ENCODE results near the gene ERC2. TPM values are rescaled to one million over a fixed set of nuclear protein-coding genes. Genes with fewer than 3 reads are reported as not detected.

The ERC2 gene
- total RNA-seq, 4 donors from 2014 or later = 5.3 to 8.8 (median 7.8) TPM

DNA sequence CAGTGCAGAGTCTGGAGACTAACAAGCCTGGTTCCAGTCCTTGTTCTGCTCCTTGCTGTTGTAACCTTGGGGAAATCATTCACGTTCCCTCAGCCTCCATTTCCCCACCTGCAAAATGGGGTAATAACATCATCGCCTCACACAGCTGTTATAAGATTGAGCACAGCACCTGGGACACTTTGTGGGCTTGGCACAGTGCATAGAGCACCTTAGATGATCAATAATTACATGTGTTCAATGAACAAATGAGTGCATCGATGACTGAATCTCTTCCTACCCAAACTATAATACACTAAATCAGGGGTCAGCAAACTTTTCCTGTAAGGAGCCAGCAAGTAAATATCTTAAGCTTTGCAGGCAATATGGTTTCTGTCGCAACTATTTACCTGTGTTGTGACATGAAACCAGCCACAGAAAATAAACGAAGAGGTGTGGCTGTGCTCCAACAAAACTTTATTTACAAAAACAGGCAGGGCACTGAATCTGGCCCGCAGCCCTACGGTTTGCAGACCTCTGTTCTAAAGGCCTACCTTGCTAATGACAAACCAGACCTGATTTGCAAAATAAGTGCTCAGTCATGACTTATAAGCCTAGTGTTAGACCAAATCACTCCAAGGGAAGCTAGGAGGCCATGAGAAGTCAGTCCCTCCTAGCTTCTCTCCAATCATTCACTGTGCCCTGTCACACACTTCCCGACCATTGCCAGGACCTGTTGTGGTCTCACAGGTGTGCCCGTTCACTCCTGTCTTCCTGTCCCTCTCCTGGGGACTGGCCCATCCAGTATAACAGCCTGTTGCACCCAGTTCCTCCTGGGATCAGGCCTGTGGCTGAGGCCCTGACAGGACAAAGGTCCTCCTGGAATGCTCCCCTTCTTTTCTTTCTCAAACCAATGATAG lies 831.7 kb downstream of the ERC2 start:
- TF ChIP-seq POLR2A (IDR thresholded peaks at IDR 0.05) = no peak
- no peak for TF ChIP-seq CTCF (IDR thresholded peaks at IDR 0.05)
- WGBS, 2 donors = 82 to 88% methylated on average over 9 of the region's 9 CpGs

GRCh38 chr3:55634345-55634744 lies 833.9 kb downstream of the ERC2 start:
- H3K9me3 ChIP-seq = no peaks in the 10 kb centered on the region
- 90 to 91% methylated on average over 6 of the region's 6 CpGs for WGBS, 2 donors
- no peak overlapping the region for H3K4me3 ChIP-seq (replicated peaks in 1 of 3)
- no peaks in the 10 kb centered on the region for H3K36me3 ChIP-seq
- no peaks in the 10 kb centered on the region for H3K4me1 ChIP-seq
- TF ChIP-seq POLR2A (IDR thresholded peaks at IDR 0.05) (no peak), CTCF (IDR thresholded peaks at IDR 0.05) (no peak)
- intact Hi-C loops (cut with DNase I) = no loop called here
- DNase-seq = no peak
- H3K27ac ChIP-seq = no peak overlapping the region
- no peaks in the 10 kb centered on the region for H3K27me3 ChIP-seq

More for the DNA sequence above, 831.7 kb downstream of the ERC2 start:
- Histone ChIP-seq H3K4me3 (replicated peaks in 1 of 3) (no peak overlapping the region), H3K27me3 (no peaks in the 10 kb centered on the region), H3K4me1 (no peaks in the 10 kb centered on the region), H3K36me3 (no peaks in the 10 kb centered on the region), H3K27ac (no peak overlapping the region), H3K9me3 (no peaks in the 10 kb centered on the region)
- intact Hi-C loops (cut with DNase I) = no loop called here
- no peak for DNase-seq

- intact Hi-C loops (cut with DNase I) = no loop called here
- DNase-seq = no peak
Measured at GRCh38 chr3:55633333-55633732, 834.9 kb downstream of the ERC2 start.

GRCh38 chr3:55631766-55632331 lies 836.4 kb downstream of the ERC2 start:
- no peak for DNase-seq
- Histone ChIP-seq H3K36me3 (no peaks in the 10 kb centered on the region), H3K27ac (no peak overlapping the region), H3K4me1 (no peaks in the 10 kb centered on the region), H3K27me3 (no peaks in the 10 kb centered on the region), H3K9me3 (no peaks in the 10 kb centered on the region), H3K4me3 (replicated peaks in 1 of 3) (no peak overlapping the region)
- TF ChIP-seq CTCF (IDR thresholded peaks at IDR 0.05) = no peak
- TF ChIP-seq POLR2A (IDR thresholded peaks at IDR 0.05) = no peak
- intact Hi-C loops (cut with DNase I) = no loop called here
- WGBS, 2 donors = 90 to 93% methylated on average over 1 of the region's 1 CpG

More at GRCh38 chr3:55633333-55633732, 834.9 kb downstream of the ERC2 start:
- Histone ChIP-seq H3K9me3 (no peaks in the 10 kb centered on the region), H3K4me3 (replicated peaks in 1 of 3) (no peak overlapping the region), H3K36me3 (no peaks in the 10 kb centered on the region), H3K4me1 (no peaks in the 10 kb centered on the region), H3K27me3 (no peaks in the 10 kb centered on the region), H3K27ac (no peak overlapping the region)
- 75 to 78% methylated on average over 2 of the region's 2 CpGs for WGBS, 2 donors
- TF ChIP-seq POLR2A (IDR thresholded peaks at IDR 0.05) = no peak
- TF ChIP-seq CTCF (IDR thresholded peaks at IDR 0.05) = no peak

DNA sequence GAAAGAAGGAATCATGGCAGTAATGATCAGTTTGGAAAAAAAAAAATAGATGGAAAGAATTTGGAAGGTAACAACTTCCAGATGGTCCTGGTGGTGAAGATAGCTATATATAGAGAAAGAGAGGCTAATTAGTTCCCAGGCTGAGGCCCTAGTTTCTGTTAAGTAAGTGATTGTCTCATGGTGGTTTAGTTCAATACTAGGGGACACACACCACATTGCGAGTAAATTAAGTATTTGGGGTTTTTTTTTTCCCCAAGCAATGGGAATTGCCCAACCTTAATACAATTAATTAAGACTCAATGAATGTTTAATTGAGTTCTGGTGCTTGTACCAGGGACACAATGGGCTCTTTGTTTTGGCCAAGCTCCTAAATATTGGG lies 837.4 kb downstream of the ERC2 start:
- Histone ChIP-seq H3K36me3 (no peaks in the 10 kb centered on the region), H3K27me3 (no peaks in the 10 kb centered on the region), H3K4me1 (no peaks in the 10 kb centered on the region), H3K4me3 (replicated peaks in 1 of 3) (no peak overlapping the region), H3K9me3 (no peaks in the 10 kb centered on the region), H3K27ac (no peak overlapping the region)
- no peak for TF ChIP-seq CTCF (IDR thresholded peaks at IDR 0.05)
- no peak for TF ChIP-seq POLR2A (IDR thresholded peaks at IDR 0.05)
- 89 to 97% methylated on average over 1 of the region's 1 CpG for WGBS, 2 donors
- DNase-seq = no peak
- intact Hi-C loops (cut with DNase I) = no loop called here
